ENCODE results near the gene KRT80.

The KRT80 gene

GRCh38 chr12:52210925-52211650 is 19.3 kb upstream of the KRT80 start:
- no peak for DNase-seq

DNA sequence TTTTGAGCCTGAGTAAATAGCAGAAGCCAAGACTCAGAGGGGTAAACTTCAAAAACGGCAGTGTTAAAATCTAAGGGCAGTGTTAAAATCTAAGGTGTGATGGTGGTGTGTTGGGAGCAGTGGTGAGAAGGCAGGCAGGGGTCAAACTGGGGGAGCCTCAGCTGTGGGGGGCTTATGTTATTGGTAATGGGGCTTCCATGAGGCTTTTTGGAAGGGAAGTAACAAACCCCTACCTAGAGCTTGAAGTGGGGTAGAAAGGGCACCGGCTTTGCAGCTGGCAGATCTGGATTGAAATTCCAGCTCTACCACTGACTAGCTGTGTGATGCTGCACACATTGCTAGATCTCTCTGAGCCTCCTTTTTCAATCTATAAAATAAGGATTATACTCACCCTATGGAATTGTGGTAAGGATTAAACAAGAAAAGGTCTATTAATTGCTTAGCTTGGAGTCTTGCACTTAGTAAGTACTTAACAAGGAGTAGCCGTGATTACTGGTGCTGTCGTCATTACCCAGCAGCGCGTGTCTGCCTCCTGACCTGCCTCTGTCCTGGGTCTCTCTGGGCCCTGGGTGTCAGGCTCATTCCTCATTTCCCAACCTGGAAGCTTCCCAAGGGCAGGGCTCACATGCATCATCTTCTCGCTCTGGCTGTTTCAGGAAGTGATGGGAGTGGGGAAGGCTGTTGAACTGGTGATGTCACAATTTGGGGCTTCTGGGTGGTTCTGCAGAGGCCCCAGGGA is 18.5 kb upstream of the KRT80 start:
- no peak for DNase-seq

GRCh38 chr12:52209321-52209720 is 17.5 kb upstream of the KRT80 start:
- DNase-seq, result no peak

GRCh38 chr12:52208424-52209165 is 16.8 kb upstream of the KRT80 start:
- no peak for DNase-seq

DNA sequence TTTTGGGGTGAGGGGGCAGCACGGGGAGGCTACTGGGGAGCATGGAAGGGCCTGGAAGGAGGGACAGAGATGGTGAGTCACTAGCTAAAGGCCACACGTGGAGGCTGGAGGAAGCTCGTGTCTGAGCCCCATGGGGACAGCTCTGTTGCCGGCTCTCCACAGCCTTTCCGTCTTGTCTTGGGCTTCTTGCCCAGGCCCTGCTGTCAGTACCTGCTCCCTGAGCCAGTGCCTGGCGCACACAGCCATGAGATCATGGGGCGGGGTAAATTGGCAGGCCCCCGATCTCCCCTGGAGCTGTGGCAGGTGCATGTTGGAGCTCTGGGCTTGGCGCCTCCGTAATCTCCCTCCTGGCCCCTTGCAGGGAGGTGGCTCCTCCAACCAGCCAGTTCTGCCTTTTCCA is 16.1 kb upstream of the KRT80 start:
- peak; percentile 64 to 89 for DNase-seq

DNA sequence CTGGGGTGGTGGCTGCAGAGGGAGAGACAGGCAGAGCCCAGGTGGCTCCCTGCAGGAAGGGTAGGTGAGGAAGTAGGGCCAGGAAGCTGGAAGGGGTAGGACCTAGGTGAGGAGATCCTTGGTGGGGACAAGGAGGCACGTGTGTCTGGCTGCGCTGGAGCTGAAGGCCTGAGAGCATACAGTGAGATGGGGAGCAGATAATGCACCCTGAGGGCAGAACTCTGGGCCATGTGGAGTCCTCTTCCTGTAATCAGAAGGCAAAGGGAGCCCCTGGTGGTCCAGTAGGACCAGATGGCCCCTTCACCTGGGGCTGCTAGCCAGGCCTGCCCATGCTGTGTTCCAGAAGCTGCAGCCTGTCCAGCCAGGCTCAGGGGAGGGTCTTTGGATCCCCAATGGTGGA is 15.3 kb upstream of the KRT80 start:
- no peak for DNase-seq

DNA sequence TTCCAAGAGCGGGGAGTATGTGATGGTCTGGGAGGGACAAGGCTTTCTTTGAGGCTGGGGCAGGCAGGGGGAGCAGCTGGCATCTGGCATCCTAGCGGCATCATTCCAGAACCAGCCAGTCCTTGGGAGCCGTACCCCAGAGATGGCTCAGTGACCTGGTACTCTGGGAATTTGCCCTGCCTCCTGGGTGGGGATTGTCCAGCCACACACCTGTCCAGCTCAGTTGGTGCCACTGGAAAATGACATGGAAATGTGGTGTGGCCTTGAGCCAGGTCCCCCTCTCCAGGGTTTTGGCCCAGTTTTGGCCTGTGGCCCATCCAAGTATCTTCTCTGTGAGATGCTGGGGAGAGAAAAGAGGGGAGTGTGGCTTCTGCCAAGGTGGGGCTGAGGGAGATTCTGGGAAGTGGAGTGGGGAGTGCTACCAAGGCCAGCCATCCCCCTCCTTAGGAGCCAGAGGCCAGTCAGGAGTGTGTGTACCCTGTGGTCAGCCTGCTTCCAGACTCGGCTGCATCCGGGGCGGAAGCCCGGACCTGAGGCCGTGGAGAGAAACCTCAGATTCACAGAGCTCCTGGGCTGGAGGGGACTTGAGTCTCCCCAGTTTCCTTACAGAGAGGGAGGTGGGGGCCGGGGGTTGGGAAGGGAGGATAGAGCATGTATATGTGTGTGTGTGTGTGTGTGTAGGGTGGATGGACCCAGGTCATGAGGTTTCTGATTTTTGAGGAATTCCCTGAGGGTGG is 14.7 kb upstream of the KRT80 start:
- no peak for DNase-seq

DNA sequence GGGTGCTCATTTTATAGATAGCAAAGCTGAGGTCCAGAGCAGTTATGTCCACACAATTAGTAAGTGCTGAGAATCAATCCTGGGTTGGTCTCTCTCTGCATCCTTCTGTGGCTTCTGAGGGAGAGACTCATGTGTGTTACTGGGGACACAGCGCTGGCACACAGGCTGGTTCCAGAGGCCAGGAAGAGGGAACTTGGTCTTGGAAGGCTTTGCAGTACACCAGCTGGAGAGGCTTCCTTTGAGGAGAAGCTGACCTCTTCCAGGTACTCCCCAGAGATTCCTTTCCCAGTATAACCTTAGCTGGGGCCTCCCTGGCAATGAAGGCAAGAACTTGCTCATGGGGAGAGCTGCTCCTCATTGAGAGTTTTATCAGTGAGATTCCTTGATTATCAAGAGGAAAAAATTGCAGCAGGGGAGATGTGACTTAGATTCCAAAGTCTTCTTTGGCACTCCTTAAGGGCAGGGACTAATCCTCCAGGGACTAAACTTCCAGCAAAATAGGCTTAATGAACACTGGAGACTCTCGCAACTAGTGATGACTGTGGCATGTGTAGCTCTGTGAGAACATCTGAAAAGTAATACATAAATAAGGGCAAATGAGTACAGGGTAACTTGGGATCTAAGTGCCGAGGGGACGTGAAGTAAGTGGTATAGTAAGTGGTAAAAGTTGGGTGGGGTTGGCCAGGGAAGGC is 13.9 kb upstream of the KRT80 start:
- no peak for DNase-seq

GRCh38 chr12:52204931-52205505 is 13.2 kb upstream of the KRT80 start:
- DNase-seq, result no peak

GRCh38 chr12:52204095-52204930 is 12.5 kb upstream of the KRT80 start:
- no peak for DNase-seq

DNA sequence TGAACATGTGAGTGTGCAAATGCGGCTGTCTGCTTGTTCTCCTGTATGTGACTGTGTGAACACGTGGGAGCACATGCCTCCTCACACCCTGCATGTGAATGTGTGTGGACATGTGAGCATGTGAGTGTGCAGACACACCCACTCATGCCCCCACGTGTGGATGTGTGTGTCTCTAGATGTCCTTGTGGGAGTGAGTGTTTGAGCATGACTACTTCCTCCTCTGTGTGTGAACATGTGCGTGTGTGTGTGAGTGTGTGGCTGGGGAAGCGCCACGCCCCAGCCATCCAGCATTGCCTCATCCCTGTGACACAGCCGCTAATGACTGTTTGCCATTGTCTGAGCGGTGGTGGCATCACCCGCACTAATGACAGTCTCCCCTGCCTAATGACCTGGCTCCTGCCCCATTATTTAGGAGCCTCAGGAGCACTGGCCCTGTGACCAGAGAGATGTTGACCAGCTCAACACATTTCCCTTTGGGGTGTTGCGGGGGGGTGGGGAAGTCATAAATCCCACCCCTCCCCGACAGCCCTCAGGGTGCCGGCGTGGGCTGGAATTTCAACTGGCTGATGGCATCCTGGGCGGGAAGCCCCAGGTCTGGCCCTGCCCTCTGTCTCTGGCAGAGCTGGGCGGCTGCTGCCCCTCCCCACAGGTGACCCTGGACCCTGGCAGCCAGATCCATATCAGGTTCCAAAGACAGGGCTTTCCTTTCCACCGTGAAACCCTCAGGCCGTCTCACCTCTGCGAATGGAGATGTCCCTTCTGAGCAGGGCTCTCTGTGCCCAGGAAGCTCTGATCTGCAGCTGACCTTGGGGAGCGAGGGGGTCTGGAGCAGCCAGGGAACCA is 11.5 kb upstream of the KRT80 start:
- DNase-seq, result no peak

DNA sequence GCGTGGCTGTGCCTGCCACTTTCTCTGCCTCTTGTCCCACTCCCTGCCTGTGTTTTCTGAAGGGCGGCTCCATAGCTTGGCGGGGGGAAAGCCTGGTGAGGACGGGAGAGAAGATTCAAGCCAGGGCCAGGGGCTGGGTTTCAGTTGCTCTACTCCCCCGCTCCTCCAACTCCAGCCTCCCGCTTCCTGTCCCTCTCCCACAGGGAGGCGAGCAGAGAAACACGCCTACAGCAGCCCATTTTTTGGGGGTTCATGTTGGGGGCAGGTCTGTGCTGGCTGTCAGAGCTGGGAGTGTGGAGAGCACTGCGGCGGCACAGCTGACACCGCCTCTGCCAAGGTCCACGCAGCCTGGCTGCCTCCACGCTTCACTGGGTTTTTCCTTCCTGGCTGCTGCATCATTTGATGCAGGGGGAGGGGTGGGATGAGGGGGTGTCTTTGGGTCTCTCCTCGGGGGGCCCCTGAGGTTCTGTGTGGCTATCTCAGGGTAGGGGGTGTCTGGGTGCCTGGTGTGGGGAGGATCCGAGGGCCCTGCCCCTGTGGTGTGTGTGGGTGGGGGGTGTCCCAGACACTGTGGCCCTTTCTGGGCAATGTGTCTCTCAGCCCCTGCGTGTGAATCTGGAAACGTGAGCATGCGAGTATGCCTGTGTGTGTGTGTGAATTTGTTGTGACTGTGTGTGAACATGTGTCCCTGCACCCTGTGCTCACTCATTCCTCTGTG is 10.7 kb upstream of the KRT80 start:
- DNase-seq, result no peak

DNA sequence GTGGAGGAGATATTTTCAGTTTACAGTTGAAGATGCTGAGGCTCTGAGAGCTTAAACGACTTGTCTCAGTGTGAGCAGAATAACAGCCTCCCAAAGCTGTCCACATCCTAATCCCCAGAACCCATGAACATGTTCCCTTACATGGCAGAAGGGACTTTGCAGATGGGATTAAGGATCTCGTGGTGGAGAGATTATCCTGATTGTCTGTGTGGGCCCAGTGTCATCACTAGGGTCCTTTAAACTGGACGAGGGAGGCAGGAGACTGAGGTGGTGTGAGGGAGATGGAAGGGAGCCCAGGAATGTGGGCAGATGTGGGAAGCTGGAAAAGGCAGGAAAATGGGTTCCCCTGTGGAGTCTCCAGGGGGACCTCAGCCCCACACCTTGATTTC is 9.6 kb upstream of the KRT80 start:
- no peak for DNase-seq

GRCh38 chr12:52200781-52201450 is 9.1 kb upstream of the KRT80 start:
- no peak for DNase-seq

- DNase-seq, result no peak
These were observed 8.4 kb upstream of the KRT80 start for GRCh38 chr12:52200086-52200780.

GRCh38 chr12:52199294-52199919 is 7.6 kb upstream of the KRT80 start:
- DNase-seq, result no peak

DNA sequence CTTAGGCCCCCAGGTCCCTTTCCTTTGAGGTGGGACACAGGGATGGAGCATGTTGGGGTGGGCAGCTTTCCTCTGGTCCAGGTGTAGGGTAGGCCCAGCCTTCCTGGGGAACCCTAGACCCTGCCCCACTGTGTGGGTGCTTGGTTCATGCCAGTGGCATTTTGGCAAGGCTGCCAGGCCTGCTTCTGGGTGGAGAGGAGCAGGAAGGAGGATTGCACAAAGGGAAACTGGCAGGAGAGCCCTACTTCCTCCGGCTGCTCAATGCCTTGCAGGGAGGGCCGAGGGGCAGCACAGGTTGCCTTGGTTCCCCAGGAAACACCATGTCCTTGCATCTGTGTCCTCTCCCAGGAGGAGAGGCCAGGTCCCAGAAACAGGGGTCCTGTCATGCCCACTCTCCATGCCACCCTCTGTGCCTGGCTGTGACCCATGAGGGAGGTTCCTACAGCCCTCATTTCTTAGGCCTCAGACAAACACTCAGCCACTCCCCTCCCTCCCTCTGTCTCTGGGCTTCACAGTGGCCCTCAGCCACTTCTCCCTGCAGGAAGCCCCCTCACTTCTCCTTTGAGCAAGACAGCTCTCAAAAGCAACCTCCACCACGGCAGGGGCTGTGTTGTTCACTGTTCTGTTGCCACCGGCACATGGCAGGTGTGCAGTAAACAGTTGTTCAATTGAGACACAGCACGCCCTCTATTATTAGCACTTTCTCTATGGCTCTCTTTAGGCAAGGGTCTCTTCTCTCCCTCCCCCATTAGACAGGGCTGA is 6.8 kb upstream of the KRT80 start:
- DNase-seq, result no peak
